PC-3 (cell line): Measurements from ENCODE around the gene PSMA2. TPM values are rescaled to one million over a fixed set of nuclear protein-coding genes. Genes with fewer than 3 reads are reported as not detected.

ENCODE experiments used
- ATAC-seq: fragments of 200-7000 bp; cut with Tn5 transposase; 2 replicates; pipeline ENCODE4 v1.9.1; 2020; ENCODE audit warnings: mild to moderate bottlenecking, moderate library complexity
- BruUV-seq: library from RNA; stranded (reverse); fragments of 400-500 nt; replicated peaks from 2 replicates; lab custom pipeline; 2021; lab: Mats Ljungman, UMichigan
- CTCF ChIA-PET: fragments of 300-600 bp; sonication (Branson Sonifier 250); formaldehyde crosslinking; loops from one replicate; lab custom pipeline; 2022; ENCODE audit warnings: antibody characterized with exemption; lab: Charles Lee
- POLR2A ChIA-PET: fragments of 300-600 bp; sonication (Branson Sonifier 250); formaldehyde crosslinking; loops from one replicate; lab custom pipeline; 2022; ENCODE audit warnings: antibody characterized with exemption; ENCODE audit not compliant: unreplicated experiment; lab: Charles Lee
- DNase-seq: peaks from one replicate; pipeline ENCODE4 v3.0.0-alpha.2; 2015
- H2AFZ ChIP-seq: fragments of 300-600 bp; sonication (generic); 2 replicates; pipeline ENCODE4 v1.6.0; 2016; ENCODE audit warnings: antibody characterized with exemption, low read length
- H3F3A ChIP-seq: fragments of 300-600 bp; sonication (generic); one replicate; pipeline ENCODE4 v1.6.0; 2017; ENCODE audit warnings: antibody characterized with exemption, low read length, control low read depth, mild to moderate bottlenecking; ENCODE audit not compliant: unreplicated experiment
- H3K27ac ChIP-seq: fragments of 300-600 bp; sonication (generic); 2 replicates; pipeline ENCODE4 v1.5.1; 2016; ENCODE audit warnings: mild to moderate bottlenecking, low read length
- H3K27me3 ChIP-seq: fragments of 300-600 bp; sonication (generic); 2 replicates; pipeline ENCODE4 v1.6.1; 2016; ENCODE audit warnings: low read length, mixed read lengths
- H3K36me3 ChIP-seq: fragments of 300-600 bp; sonication (generic); 2 replicates; pipeline ENCODE4 v1.6.1; 2016; ENCODE audit warnings: low read depth, mixed run types, low read length, mixed read lengths
- H3K4me1 ChIP-seq: fragments of 300-600 bp; sonication (generic); 2 replicates; pipeline ENCODE4 v1.5.1; 2016; ENCODE audit warnings: low read length; ENCODE audit not compliant: insufficient read depth
- H3K4me2 ChIP-seq: fragments of 300-600 bp; sonication (generic); 2 replicates; pipeline ENCODE4 v1.6.0; 2016; ENCODE audit warnings: low read length
- H3K4me3 ChIP-seq: fragments of 300-600 bp; sonication (generic); 2 replicates; pipeline ENCODE4 v1.5.1; 2016; ENCODE audit warnings: mild to moderate bottlenecking, low read length, mixed read lengths
- H3K79me2 ChIP-seq: fragments of 300-600 bp; sonication (generic); 2 replicates; pipeline ENCODE4 v1.6.1; 2017; ENCODE audit warnings: low read length, mixed read lengths
- H3K9ac ChIP-seq: fragments of 300-600 bp; sonication (generic); 2 replicates; pipeline ENCODE4 v1.6.0; 2016; ENCODE audit warnings: mild to moderate bottlenecking, low read length
- H3K9me2 ChIP-seq: fragments of 300-600 bp; sonication (generic); replicated peaks from 2 replicates; pipeline ENCODE4 v1.6.1; 2016; ENCODE audit warnings: mixed run types, low read length, mixed read lengths
- H3K9me3 ChIP-seq: fragments of 300-600 bp; sonication (generic); 2 replicates; pipeline ENCODE4 v1.6.1; 2016; ENCODE audit warnings: low read length, mixed read lengths
- H4K20me1 ChIP-seq: fragments of 300-600 bp; sonication (generic); 2 replicates; pipeline ENCODE4 v1.6.1; 2016; ENCODE audit warnings: low read length, mixed read lengths
- CTCF ChIP-seq: fragments of 300-600 bp; sonication (generic); conservative IDR thresholded peaks from 2 replicates; pipeline ENCODE4 v1.5.1; 2017; ENCODE audit warnings: antibody characterized with exemption, low read depth, mild to moderate bottlenecking, low read length
- EZH2 ChIP-seq: fragments of 300-600 bp; sonication (generic); IDR thresholded peaks from one replicate; pipeline ENCODE4 v1.6.1; 2017; ENCODE audit warnings: antibody characterized with exemption, mild to moderate bottlenecking, low read length; ENCODE audit not compliant: unreplicated experiment
- EZH2phosphoT487 ChIP-seq: fragments of 300-600 bp; sonication (generic); IDR thresholded peaks from 2 replicates; pipeline ENCODE4 v1.6.1; 2018; ENCODE audit warnings: mild to moderate bottlenecking, antibody characterized with exemption, low read length, borderline replicate concordance
- intact Hi-C: fragments of 100-400 bp; cut with micrococcal nuclease; formaldehyde crosslinking; loops from 2 replicates; pipeline ENCODE4 v1.9.0; 2023
- total RNA-seq: library from RNA; depleted of rRNA; stranded (reverse); fragments of >200 nt; gene quantifications from 2 replicates; pipeline ENCODE4 v1.2.3, GENCODE V29; 2014

The PSMA2 gene
- total RNA-seq, 1 experiment from 2014 or later: 85.6 TPM

GRCh38 chr7:42964849-42965805 is 33.2 kb upstream of the PSMA2 start:
- H3K9me2 ChIP-seq: no peaks in the 10 kb centered on the region
- no peaks in the 10 kb centered on the region for H4K20me1 ChIP-seq
- no peak overlapping the region for H3K9ac ChIP-seq
- H3F3A ChIP-seq: no peaks in the 10 kb centered on the region
- H3K79me2 ChIP-seq: no peaks in the 10 kb centered on the region
- CTCF ChIA-PET: no interaction called here
- BruUV-seq: no TSS peak
- no peak overlapping the region for H2AFZ ChIP-seq
- intact Hi-C loops: no loop called here
- no peak for ATAC-seq
- TF ChIP-seq CTCF (no peak), EZH2phosphoT487 (no peak), EZH2 (no peak)
- H3K27ac ChIP-seq: no peak overlapping the region
- POLR2A ChIA-PET: no interaction called here
- H3K36me3 ChIP-seq: no peaks in the 10 kb centered on the region
- H3K4me3 ChIP-seq: no peak overlapping the region
- no peaks in the 10 kb centered on the region for H3K9me3 ChIP-seq
- H3K27me3 ChIP-seq: no peaks in the 10 kb centered on the region
- no peak overlapping the region for H3K4me2 ChIP-seq
- no peaks in the 10 kb centered on the region for H3K4me1 ChIP-seq
- DNase-seq: no peak

- Histone ChIP-seq H3K27ac (no peak overlapping the region), H3K27me3 (no peaks in the 10 kb centered on the region), H2AFZ (no peak overlapping the region), H3K4me2 (no peak overlapping the region), H3K4me3 (no peak overlapping the region), H3F3A (no peaks in the 10 kb centered on the region), H3K79me2 (no peaks in the 10 kb centered on the region), H4K20me1 (no peaks in the 10 kb centered on the region), H3K9me2 (no peaks in the 10 kb centered on the region), H3K9me3 (no peaks in the 10 kb centered on the region), H3K4me1 (no peaks in the 10 kb centered on the region), H3K36me3 (no peaks in the 10 kb centered on the region), H3K9ac (no peak overlapping the region)
- ATAC-seq (no peak), DNase-seq (no peak)
- POLR2A ChIA-PET: no interaction called here
- intact Hi-C loops: no loop called here
- TF ChIP-seq EZH2 (no peak), EZH2phosphoT487 (no peak), CTCF (no peak)
- BruUV-seq: no TSS peak
- CTCF ChIA-PET: no interaction called here
Measured at GRCh38 chr7:42964293-42964692, 32.3 kb upstream of the PSMA2 start.

GRCh38 chr7:42961170-42961569 is 29.2 kb upstream of the PSMA2 start:
- Histone ChIP-seq H3K4me2 (no peak overlapping the region), H3K27ac (no peak overlapping the region), H3F3A (no peaks in the 10 kb centered on the region), H3K27me3 (no peaks in the 10 kb centered on the region), H3K4me1 (no peaks in the 10 kb centered on the region), H3K36me3 (no peaks in the 10 kb centered on the region), H2AFZ (no peak overlapping the region), H3K4me3 (no peak overlapping the region), H3K9me3 (no peaks in the 10 kb centered on the region), H3K9me2 (no peaks in the 10 kb centered on the region), H3K9ac (no peak overlapping the region), H3K79me2 (no peaks in the 10 kb centered on the region), H4K20me1 (no peaks in the 10 kb centered on the region)
- ChIA-PET CTCF (no interaction called here), POLR2A (no interaction called here)
- no peak for DNase-seq
- BruUV-seq: no TSS peak
- ATAC-seq: no peak
- no peak for TF ChIP-seq EZH2phosphoT487
- no peak for TF ChIP-seq EZH2
- TF ChIP-seq CTCF: no peak
- intact Hi-C loops: no loop called here
